Hepatocyte (in vitro differentiated cells): Measurements from ENCODE around the gene ABCD3. TPM values are rescaled to one million over a fixed set of nuclear protein-coding genes. Genes with fewer than 3 reads are reported as not detected.

Experiments
- DNase-seq: peaks from one replicate; pipeline ENCODE4 v3.0.0-alpha.2; 2016; ENCODE audit warnings: low spot score
- H2AFZ ChIP-seq: fragments of 200-600 bp; sonication (generic); 2 replicates; pipeline ENCODE4 v1.6.0; 2016; ENCODE audit warnings: antibody characterized with exemption, mild to moderate bottlenecking
- H3K27ac ChIP-seq: fragments of 200-600 bp; sonication (generic); 2 replicates; pipeline ENCODE4 v1.5.1; 2016; ENCODE audit warnings: mild to moderate bottlenecking
- H3K27me3 ChIP-seq: fragments of 200-600 bp; sonication (generic); 2 replicates; pipeline ENCODE4 v1.6.1; 2016
- H3K36me3 ChIP-seq: fragments of 200-600 bp; sonication (generic); replicated peaks from 2 replicates; pipeline ENCODE4 v1.5.1; 2016; ENCODE audit warnings: low read depth; ENCODE audit not compliant: insufficient read depth
- H3K4me1 ChIP-seq: fragments of 200-600 bp; sonication (generic); 2 replicates; pipeline ENCODE4 v1.5.1; 2016; ENCODE audit warnings: mild to moderate bottlenecking, moderate library complexity; ENCODE audit not compliant: insufficient read depth
- H3K4me2 ChIP-seq: fragments of 200-600 bp; sonication (generic); 2 replicates; pipeline ENCODE4 v1.6.0; 2016
- H3K4me3 ChIP-seq: fragments of 200-600 bp; sonication (generic); 2 replicates; pipeline ENCODE4 v1.5.1; 2016; ENCODE audit warnings: mild to moderate bottlenecking
- H3K79me2 ChIP-seq: fragments of 200-600 bp; sonication (generic); 2 replicates; pipeline ENCODE4 v1.6.0; 2017; ENCODE audit warnings: mild to moderate bottlenecking
- H3K9me2 ChIP-seq: fragments of 200-600 bp; sonication (generic); replicated peaks from 2 replicates; pipeline ENCODE4 v1.6.0; 2017; ENCODE audit warnings: mild to moderate bottlenecking; ENCODE audit not compliant: insufficient read depth
- H3K9me3 ChIP-seq: fragments of 200-600 bp; sonication (generic); 2 replicates; pipeline ENCODE4 v1.5.1; 2016; ENCODE audit warnings: low read depth, mild to moderate bottlenecking
- H4K20me1 ChIP-seq: fragments of 200-600 bp; sonication (generic); 2 replicates; pipeline ENCODE4 v1.6.0; 2016; ENCODE audit warnings: mild to moderate bottlenecking; ENCODE audit not compliant: insufficient read depth, poor library complexity, severe bottlenecking
- EZH2 ChIP-seq: fragments of 200-600 bp; sonication (generic); IDR thresholded peaks from 2 replicates; pipeline ENCODE4 v1.6.1; 2016; ENCODE audit warnings: antibody characterized with exemption, mild to moderate bottlenecking, borderline replicate concordance
- EZH2phosphoT487 ChIP-seq: fragments of 200-600 bp; sonication (generic); IDR thresholded peaks from one replicate; pipeline ENCODE4 v1.6.1; 2018; ENCODE audit warnings: antibody characterized with exemption, mild to moderate bottlenecking, low read depth, moderate library complexity; ENCODE audit not compliant: unreplicated experiment, severe bottlenecking
- WGBS: methylation state at CpG from one replicate; pipeline ENCODE4 v1.1.6; 2016; ENCODE audit warnings: low lambda C conversion rate; ENCODE audit errors: missing lambda C conversion rate; 5-methylcytosine and 5-hydroxymethylcytosine counted together
- polyA plus RNA-seq: library from polyadenylated mRNA; unstranded; fragments of >200 nt; fragmentation: Nextera tagmentation; extraction: Ambion mirVana; gene quantifications from 2 replicates; pipeline ENCODE4 v1.2.1, GENCODE V29; 2016
- total RNA-seq: library from RNA; depleted of rRNA; stranded (reverse); fragments of >200 nt; gene quantifications from 2 replicates; pipeline ENCODE4 v1.2.3, GENCODE V29; 2014
- TF ChIP-seq, protein P1 (sequence below): fragments of 200-600 bp; sonication (generic); IDR thresholded peaks from 2 replicates; pipeline ENCODE4 v1.5.1; 2016; ENCODE audit warnings: antibody characterized with exemption, mild to moderate bottlenecking; ENCODE audit not compliant: poor library complexity

ABCD3 gene
- total and polyA plus RNA-seq, 2 experiments from 2014 or later: 50.7 to 96.4 TPM

DNA sequence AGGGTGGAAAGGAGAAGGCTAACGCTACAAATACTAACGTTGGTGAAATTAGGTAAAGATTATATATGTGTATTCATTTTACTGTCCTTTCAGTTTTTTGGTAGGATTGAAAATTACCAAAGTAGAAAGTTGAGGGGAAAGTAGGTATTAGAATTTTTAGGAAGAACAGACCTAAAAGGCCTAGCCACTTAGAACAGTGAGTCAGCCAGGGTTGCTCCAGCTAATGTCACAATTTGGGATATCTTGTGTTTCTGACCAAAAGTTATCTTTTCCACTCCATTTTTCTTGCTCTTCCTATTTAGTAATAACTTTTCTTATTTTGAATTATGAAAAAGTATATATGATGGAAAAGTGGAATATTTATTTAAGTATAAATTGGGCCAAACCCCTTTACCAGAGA is 83.2 kb downstream of the ABCD3 start:
- no peak overlapping the region for H3K4me2 ChIP-seq

DNA sequence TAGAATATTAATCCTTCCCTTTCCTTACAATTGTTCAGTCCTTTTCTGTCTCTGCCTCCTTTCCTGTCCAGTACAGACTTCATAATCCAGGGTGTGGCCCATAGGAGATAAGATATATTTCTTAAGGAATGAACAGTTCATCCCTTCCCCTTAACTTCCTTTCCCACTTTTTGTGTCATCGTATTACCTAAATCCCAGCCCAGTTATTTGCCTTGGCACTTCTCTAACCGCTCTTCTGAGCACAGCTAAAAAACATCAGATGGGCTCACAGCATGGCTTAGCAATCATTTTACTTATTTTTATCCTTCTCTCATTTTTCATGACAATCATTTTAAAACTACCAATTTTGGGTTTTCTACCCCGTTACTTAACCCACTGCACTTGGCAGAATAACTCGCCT is 83.7 kb downstream of the ABCD3 start:
- Histone ChIP-seq H3K27ac (no peak overlapping the region), H3K79me2 (peaks cover 2% of the 10 kb centered on the region), H3K4me2 (no peak overlapping the region), H4K20me1 (no peaks in the 10 kb centered on the region), H3K36me3 (no peaks in the 10 kb centered on the region), H2AFZ (no peak overlapping the region), H3K4me3 (no peak overlapping the region), H3K9me3 (no peaks in the 10 kb centered on the region), H3K9me2 (no peaks in the 10 kb centered on the region), H3K4me1 (no peaks in the 10 kb centered on the region), H3K27me3 (no peaks in the 10 kb centered on the region)
- 90% methylated on average over 4 of the region's 4 CpGs for WGBS
- TF ChIP-seq EZH2: no peak
- TF ChIP-seq, protein P1, sequence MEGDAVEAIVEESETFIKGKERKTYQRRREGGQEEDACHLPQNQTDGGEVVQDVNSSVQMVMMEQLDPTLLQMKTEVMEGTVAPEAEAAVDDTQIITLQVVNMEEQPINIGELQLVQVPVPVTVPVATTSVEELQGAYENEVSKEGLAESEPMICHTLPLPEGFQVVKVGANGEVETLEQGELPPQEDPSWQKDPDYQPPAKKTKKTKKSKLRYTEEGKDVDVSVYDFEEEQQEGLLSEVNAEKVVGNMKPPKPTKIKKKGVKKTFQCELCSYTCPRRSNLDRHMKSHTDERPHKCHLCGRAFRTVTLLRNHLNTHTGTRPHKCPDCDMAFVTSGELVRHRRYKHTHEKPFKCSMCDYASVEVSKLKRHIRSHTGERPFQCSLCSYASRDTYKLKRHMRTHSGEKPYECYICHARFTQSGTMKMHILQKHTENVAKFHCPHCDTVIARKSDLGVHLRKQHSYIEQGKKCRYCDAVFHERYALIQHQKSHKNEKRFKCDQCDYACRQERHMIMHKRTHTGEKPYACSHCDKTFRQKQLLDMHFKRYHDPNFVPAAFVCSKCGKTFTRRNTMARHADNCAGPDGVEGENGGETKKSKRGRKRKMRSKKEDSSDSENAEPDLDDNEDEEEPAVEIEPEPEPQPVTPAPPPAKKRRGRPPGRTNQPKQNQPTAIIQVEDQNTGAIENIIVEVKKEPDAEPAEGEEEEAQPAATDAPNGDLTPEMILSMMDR: no peak
- TF ChIP-seq EZH2phosphoT487: no peak
- no peak for DNase-seq

More for the DNA sequence above, 83.2 kb downstream of the ABCD3 start:
- Histone ChIP-seq H3K4me1 (no peaks in the 10 kb centered on the region), H3K27me3 (no peaks in the 10 kb centered on the region), H3K9me2 (no peaks in the 10 kb centered on the region), H3K4me3 (no peak overlapping the region), H3K36me3 (no peaks in the 10 kb centered on the region), H4K20me1 (no peaks in the 10 kb centered on the region), H2AFZ (no peak overlapping the region), H3K27ac (no peak overlapping the region), H3K79me2 (peaks cover 2% of the 10 kb centered on the region), H3K9me3 (no peaks in the 10 kb centered on the region)
- DNase-seq: no peak
- TF ChIP-seq EZH2 (no peak), EZH2phosphoT487 (no peak)
- TF ChIP-seq, protein P1: no peak
- 91% methylated on average over 2 of the region's 2 CpGs for WGBS

DNA sequence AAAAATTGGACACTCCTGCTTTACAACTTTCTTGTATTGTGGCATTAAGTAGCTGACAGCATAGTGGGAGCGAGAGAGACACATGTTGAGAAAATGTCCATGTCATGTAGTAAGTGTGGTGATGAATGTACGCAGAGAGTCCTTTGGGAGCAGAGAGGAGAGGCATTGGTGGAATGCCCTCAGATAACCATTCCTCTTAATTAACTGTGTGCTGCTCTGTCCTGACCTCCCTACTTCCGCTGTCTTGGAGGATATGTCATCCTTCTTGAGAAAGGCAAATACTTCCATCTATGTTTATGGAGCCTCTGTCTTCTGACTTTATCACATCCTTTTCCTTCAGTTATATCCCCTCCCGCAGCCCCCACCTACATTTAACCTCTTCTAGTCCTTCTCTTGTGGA is 85.0 kb downstream of the ABCD3 start:
- Histone ChIP-seq H3K4me1 (no peaks in the 10 kb centered on the region), H3K9me2 (no peaks in the 10 kb centered on the region), H4K20me1 (no peaks in the 10 kb centered on the region), H3K4me2 (no peak overlapping the region), H3K79me2 (peaks cover 2% of the 10 kb centered on the region), H3K27ac (no peak overlapping the region), H2AFZ (no peak overlapping the region), H3K36me3 (no peaks in the 10 kb centered on the region), H3K9me3 (no peaks in the 10 kb centered on the region), H3K27me3 (no peaks in the 10 kb centered on the region), H3K4me3 (no peak overlapping the region)
- WGBS: 87% methylated on average over 4 of the region's 4 CpGs
- DNase-seq: no peak
- TF ChIP-seq EZH2 (no peak), EZH2phosphoT487 (no peak)
- TF ChIP-seq, protein P1: no peak

GRCh38 chr1:94504601-94505000 is 86.4 kb downstream of the ABCD3 start:
- no peaks in the 10 kb centered on the region for H3K4me1 ChIP-seq
- H3K9me3 ChIP-seq: no peaks in the 10 kb centered on the region
- H3K4me3 ChIP-seq: no peak overlapping the region
- TF ChIP-seq EZH2phosphoT487 (no peak), EZH2 (no peak)
- TF ChIP-seq, protein P1: no peak
- no peak overlapping the region for H3K27ac ChIP-seq
- no peak overlapping the region for H3K4me2 ChIP-seq
- H3K36me3 ChIP-seq: no peaks in the 10 kb centered on the region
- H2AFZ ChIP-seq: no peak overlapping the region
- peaks cover 2% of the 10 kb centered on the region for H3K79me2 ChIP-seq
- no peaks in the 10 kb centered on the region for H4K20me1 ChIP-seq
- H3K27me3 ChIP-seq: no peaks in the 10 kb centered on the region
- no peak for DNase-seq
- WGBS: 94% methylated on average over 1 of the region's 1 CpG
- no peaks in the 10 kb centered on the region for H3K9me2 ChIP-seq
